HG03045 (cell line): ENCODE results near the gene PGC.

Source experiments
- ATAC-seq: cut with Tn5 transposase; IDR thresholded peaks from one replicate; pipeline ENCODE4 v1.9.1; 2021; ENCODE audit warnings: mild to moderate bottlenecking, moderate library complexity; ENCODE audit not compliant: unreplicated experiment

Gene PGC

GRCh38 chr6:41702089-41702745 lies 45.0 kb downstream of the PGC start:
- ATAC-seq: no peak

- ATAC-seq: no peak
Measured at GRCh38 chr6:41700463-41701347, 46.5 kb downstream of the PGC start.

- no peak for ATAC-seq
Measured at GRCh38 chr6:41699063-41699462, 48.1 kb downstream of the PGC start.

- ATAC-seq: no peak
Measured at GRCh38 chr6:41697861-41698781, 49.1 kb downstream of the PGC start.

GRCh38 chr6:41696788-41697187 lies 50.4 kb downstream of the PGC start:
- no peak for ATAC-seq

- no peak for ATAC-seq
Measured at GRCh38 chr6:41695825-41696224, 51.4 kb downstream of the PGC start.

GRCh38 chr6:41694815-41695526 lies 52.2 kb downstream of the PGC start:
- no peak for ATAC-seq

- ATAC-seq: no peak
Measured at GRCh38 chr6:41693281-41694240, 53.6 kb downstream of the PGC start.

GRCh38 chr6:41692730-41693129 lies 54.5 kb downstream of the PGC start:
- no peak for ATAC-seq

GRCh38 chr6:41692080-41692675 lies 55.0 kb downstream of the PGC start:
- no peak for ATAC-seq

- ATAC-seq: no peak
Measured at GRCh38 chr6:41691426-41692079, 55.6 kb downstream of the PGC start.

GRCh38 chr6:41690541-41691330 lies 56.5 kb downstream of the PGC start:
- no peak for ATAC-seq

GRCh38 chr6:41689171-41690008 lies 57.8 kb downstream of the PGC start:
- ATAC-seq: no peak

GRCh38 chr6:41688256-41688965 lies 58.8 kb downstream of the PGC start:
- no peak for ATAC-seq

- ATAC-seq: no peak
Measured at GRCh38 chr6:41687501-41688175, 59.6 kb downstream of the PGC start.
